ENCODE results near the gene FAAH.

Gene FAAH

DNA sequence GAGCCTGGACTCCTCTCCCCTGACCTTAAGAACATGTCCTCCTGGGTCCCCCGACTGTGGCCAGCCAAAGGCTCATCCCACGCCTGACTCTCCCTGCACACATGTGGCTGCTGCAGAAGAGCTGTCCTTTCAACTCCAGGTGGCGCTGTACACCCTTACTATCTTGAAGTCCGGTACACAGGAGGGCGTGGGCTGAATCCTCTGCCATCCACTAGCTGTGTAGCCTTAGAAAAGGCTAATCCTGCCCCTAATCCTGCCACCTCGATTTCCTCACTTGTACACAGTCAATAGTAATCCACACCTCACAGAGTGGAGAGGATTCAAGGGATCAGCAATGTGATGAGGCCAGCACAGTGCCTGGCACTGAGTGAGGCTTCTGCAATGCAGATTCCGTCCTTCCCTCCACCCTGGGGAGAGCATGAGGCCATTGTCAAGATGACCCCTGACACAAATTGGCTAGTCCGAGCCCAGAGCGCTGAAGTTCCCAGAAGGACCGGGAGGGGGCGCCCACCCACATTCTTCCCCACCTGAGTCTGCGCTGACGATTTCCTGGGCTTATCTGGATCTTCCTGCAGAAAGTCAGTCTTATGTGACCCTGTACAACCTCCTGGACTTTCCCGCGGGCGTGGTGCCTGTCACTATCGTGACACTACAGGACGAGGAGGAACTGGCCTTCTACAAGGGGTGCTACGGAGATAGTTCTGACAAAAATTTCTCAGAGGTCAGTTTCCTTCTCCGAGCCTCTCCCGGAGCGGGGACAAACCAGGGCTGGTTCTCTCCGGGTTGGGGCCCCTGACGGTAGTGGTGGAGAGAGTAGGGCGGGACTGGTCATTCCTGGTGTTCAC lies 48.4 kb downstream of the FAAH start:
- peak overlapping the region; percentile 76 for H3K4me3 Mint-ChIP-seq
- H3K27ac Mint-ChIP-seq: no peak overlapping the region
- DNase-seq: peak; percentile 76
- peaks cover 76% of the 10 kb centered on the region for H3K27me3 Mint-ChIP-seq
- no peaks in the 10 kb centered on the region for H3K9me3 Mint-ChIP-seq
- H3K4me1 Mint-ChIP-seq: peaks cover 9% of the 10 kb centered on the region
- H3K36me3 Mint-ChIP-seq: no peaks in the 10 kb centered on the region
- CTCF ChIA-PET: interaction anchor here (0.9 to 10.5 kb wide), 14 partner anchors 9 to 172 kb away, joined by 3 to 160 read pairs (median 5); no protein-coding TSS in a partner anchor

DNA sequence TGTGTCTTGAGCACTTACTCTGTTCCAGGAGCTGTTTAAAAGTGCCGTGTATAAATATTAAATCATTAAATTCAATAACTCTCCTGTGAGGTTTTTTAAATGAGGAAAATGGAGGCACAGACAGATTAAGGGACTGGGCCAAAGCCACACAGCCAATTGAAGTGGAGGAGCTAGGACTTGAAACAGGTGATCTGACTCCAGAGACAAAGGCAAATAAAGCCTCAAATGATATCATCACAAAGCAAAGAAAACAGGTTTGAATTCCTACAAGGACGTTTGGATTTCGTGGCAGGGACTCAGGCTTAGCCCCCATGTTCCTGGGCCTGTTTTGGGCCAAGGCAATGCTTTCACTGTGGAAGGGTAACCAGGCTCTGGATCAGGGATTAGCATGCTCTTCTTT lies 50.3 kb downstream of the FAAH start:
- Mint-ChIP-seq H3K4me3 (no peak overlapping the region), H3K27me3 (peaks cover 83% of the 10 kb centered on the region)

DNA sequence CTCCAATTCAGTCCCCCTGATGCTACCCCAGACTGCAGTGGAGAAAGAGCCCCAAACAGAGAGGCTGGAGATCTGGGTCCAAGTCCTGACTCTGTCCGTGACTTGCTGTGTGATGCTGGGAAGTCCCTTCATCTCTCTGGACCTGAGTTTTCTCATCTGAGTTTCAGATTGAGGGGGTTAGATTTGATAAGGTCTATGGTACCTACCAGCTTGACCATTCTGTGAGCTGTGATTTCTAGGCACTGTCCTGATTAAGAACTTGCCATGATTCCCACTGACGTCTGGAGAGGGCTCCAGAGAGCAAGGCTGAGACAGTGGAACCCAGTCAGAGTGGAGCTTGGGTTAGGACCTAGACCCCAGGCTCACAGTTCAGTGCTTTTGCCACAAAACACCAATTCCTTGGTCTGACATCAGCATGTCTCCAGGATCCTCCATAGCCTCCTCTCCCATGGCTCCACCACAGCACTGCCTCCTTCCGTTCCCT lies 51.7 kb downstream of the FAAH start:
- Mint-ChIP-seq H3K4me1 (peaks cover 16% of the 10 kb centered on the region), H3K4me3 (no peak overlapping the region), H3K27me3 (peaks cover 88% of the 10 kb centered on the region), H3K36me3 (no peaks in the 10 kb centered on the region), H3K9me3 (no peaks in the 10 kb centered on the region), H3K27ac (no peak overlapping the region)
- CTCF ChIA-PET: interaction anchor here (1.3 to 10.5 kb wide), 11 partner anchors 11 to 280 kb away, joined by 3 to 160 read pairs (median 7); a partner anchor contains a TSS
- no peak for DNase-seq

More for the DNA sequence above, 50.3 kb downstream of the FAAH start:
- no peaks in the 10 kb centered on the region for H3K36me3 Mint-ChIP-seq
- DNase-seq: no peak
- CTCF ChIA-PET: interaction anchor here (0.7 to 10.5 kb wide), 7 partner anchors 10 to 104 kb away, joined by 3 to 160 read pairs (median 6); a partner anchor contains a TSS
- no peak overlapping the region for H3K27ac Mint-ChIP-seq
- no peaks in the 10 kb centered on the region for H3K9me3 Mint-ChIP-seq
- peaks cover 16% of the 10 kb centered on the region for H3K4me1 Mint-ChIP-seq

DNA sequence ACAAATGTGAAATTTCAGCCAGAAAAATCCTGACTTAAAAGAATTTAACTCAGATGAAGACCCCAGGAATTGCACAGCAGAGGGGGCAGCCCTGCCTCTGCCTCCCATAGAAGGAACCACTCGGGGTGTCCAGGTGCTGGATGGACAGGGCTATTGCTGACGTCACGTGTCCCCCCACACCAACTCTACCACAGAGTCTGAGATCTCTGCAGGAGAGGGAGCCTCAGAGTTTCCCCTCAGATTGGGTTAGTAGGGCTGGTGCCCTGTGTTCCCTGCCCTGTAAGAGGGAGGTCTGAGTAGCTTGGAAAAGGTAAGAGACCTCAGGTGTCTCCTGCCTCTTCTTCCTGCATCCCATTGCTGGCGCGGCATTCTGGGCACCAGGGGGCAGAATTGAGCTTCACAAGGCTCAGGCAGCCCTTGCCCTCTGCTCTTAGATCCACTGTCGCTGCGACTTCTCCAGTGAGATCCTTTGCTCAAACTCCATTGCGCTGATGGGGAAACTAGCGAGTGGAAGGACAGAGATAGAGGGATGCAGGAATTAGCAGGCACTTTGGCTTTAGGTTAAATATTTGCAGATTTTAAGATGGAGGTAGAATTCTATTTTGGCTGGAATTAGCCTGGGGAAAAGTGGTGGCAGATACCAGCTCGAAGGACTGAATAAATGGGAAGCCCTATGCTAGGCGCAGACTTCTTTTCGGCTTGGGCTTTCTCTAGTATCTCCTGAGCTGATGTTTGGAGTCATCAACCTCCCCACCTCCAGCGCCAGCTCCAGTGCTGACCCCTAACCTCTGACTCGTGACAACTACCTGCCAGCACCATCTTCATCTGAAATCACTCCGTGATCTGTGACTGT lies 52.8 kb downstream of the FAAH start:
- DNase-seq: peak; percentile 87
- H3K4me3 Mint-ChIP-seq: no peak overlapping the region
- CTCF ChIA-PET: interaction anchor here (0.7 to 10.5 kb wide), 25 partner anchors 8 to 279 kb away, joined by 3 to 160 read pairs (median 5); a partner anchor contains a TSS
- no peaks in the 10 kb centered on the region for H3K9me3 Mint-ChIP-seq
- peaks cover 16% of the 10 kb centered on the region for H3K4me1 Mint-ChIP-seq
- no peak overlapping the region for H3K27ac Mint-ChIP-seq
- H3K36me3 Mint-ChIP-seq: no peaks in the 10 kb centered on the region
- peaks cover 95% of the 10 kb centered on the region for H3K27me3 Mint-ChIP-seq

DNA sequence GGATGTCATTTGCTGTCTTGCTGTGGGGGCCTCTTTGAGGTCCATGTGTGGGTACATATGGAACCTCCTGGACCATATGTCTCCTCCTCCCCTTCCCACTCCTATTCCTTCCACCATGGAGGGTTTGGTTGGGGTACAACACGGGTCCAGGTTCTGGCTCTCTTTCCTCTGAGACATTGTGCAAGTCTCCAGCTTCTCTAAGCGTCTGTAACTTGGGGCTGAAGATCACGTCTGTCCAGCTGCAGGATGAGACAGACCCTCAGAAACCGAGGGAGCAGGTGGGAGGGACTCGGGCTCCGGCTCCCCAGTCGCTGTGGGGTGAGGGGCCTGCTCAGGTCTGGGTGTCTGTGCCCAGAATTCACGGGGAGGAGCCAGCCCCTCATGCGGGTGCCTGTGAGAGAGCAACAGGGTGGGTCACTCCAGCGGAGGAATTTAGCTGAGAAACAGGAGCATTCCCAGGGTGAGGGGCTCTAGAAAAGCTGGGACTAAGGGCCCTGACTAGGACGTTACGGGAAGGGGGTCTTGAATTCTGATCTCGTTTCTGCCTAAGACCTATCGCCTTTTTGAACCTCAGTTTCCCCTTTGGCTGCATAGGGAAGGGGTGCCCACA lies 53.5 kb downstream of the FAAH start:
- Mint-ChIP-seq H3K4me3 (no peak overlapping the region), H3K27ac (no peak overlapping the region), H3K4me1 (peaks cover 13% of the 10 kb centered on the region), H3K36me3 (no peaks in the 10 kb centered on the region), H3K27me3 (peaks cover 95% of the 10 kb centered on the region), H3K9me3 (no peaks in the 10 kb centered on the region)
- CTCF ChIA-PET: interaction anchor here (0.7 to 10.5 kb wide), 23 partner anchors 9 to 278 kb away, joined by 3 to 160 read pairs (median 5); a partner anchor contains a TSS
- no peak for DNase-seq

DNA sequence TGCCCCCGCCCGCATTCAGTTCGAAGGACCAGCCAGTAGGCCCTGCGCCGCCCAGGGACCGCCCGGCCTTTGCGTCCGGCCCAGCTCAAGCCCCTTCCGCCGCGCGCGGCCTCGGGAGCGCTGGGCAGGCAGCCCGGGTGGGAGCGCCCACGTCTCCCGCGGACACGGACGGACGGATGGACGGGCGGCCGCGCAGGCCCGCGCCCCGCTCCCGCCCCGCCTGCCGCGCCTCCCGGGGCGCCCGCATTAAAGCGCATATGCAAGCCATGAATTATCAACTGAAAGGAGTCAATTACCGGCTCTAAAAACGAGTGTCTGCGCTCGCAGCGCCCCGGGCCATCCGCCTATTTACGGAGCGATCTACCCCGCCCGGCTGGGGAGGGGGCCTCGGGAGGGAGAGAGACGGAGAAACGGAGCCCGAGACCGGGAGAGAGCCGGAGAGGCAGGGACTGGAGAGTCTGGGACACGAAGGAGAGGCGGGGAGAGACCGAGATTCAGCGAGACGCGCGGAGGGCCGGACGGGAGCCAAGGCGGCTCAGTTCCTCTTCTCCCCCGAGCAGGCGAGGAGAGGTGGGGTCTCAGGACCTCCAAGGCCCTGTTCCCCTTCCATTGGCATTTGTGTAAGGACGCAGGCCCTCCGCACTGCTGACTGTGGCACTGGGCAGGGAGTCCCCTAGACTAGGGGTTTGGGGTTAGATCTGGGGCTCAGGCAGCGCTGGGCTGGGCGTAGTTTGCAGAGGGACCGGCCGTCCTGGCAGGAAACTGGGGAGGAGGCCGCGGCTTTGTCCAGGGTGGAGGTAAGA lies 54.2 kb downstream of the FAAH start:
- Mint-ChIP-seq H3K27me3 (peaks cover 95% of the 10 kb centered on the region), H3K36me3 (no peaks in the 10 kb centered on the region), H3K4me3 (no peak overlapping the region), H3K27ac (peak overlapping the region; percentile 66), H3K9me3 (no peaks in the 10 kb centered on the region), H3K4me1 (peaks cover 9% of the 10 kb centered on the region)
- CTCF ChIA-PET: interaction anchor here (1.1 to 10.5 kb wide), 9 partner anchors 8 to 277 kb away, joined by 3 to 160 read pairs (median 6); a partner anchor contains a TSS
- DNase-seq: no peak

DNA sequence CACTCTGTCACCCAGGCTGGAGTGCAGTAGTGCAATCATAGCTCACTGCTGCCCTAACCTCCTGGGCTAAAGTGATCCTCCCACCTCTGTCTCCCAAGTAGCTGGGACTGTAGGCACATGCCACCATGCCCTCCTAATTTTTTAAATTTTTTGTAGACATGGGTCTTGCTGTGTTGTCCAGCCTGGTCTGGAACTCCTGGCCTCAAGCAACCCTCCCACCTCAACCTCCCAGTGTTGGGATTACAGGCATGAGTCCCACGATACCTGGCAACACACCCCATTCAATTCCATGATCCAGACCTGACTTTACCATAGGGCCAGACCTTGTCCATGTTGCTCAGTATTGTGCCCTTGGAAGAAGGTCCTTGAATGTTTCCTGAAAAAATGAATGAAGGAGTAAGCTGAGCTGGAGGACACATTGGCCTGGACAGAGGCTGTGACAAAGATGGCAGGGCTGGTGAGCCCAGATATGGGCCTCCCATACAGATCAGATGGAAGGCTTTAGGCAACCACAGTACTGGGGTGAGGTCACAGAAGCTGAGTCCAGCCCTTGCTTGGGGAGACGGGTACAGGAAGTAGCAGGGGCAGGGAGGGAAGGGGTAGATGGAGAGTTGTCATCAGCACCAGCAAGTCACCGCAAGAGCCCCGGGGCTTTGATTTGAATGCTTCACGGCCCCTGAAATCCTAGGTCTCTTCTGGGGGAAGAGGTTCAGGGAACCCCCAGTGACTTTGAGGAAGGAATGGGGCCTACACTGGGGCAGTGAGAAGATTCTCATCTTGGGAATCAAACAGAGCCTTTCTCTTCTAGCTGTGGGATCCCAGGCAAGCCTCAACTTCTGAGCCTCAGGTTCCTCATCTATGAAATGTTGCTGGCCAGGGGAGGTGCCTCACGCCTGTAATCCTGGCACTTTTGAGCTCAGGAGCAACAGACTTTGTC lies 55.4 kb downstream of the FAAH start:
- H3K4me1 Mint-ChIP-seq: peaks cover 9% of the 10 kb centered on the region
- CTCF ChIA-PET: interaction anchor here (0.7 to 10.5 kb wide), 5 partner anchors 9 to 79 kb away, joined by 3 to 160 read pairs (median 3); no protein-coding TSS in a partner anchor
- H3K36me3 Mint-ChIP-seq: no peaks in the 10 kb centered on the region
- H3K4me3 Mint-ChIP-seq: no peak overlapping the region
- DNase-seq: no peak
- H3K27me3 Mint-ChIP-seq: peaks cover 99% of the 10 kb centered on the region
- H3K27ac Mint-ChIP-seq: no peak overlapping the region
- no peaks in the 10 kb centered on the region for H3K9me3 Mint-ChIP-seq

DNA sequence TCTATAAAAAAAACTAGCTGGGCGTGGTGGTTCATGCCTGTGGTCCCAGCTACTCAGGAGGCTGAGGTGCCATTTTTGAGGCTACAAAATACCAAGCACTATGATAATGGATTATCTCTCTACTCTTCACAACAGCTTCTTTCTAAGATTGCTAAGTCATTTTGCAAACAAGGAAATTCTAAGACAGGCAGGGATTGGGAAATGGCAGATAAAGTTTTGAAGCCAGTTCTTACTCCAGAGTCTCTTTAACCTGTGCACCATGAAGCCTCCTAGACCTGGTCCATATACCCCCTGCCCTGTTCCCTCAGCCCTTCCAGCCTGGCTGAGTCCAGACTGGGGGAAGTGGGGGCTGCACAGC lies 56.0 kb downstream of the FAAH start:
- H3K4me1 Mint-ChIP-seq: peaks cover 9% of the 10 kb centered on the region
- no peaks in the 10 kb centered on the region for H3K36me3 Mint-ChIP-seq
- H3K4me3 Mint-ChIP-seq: no peak overlapping the region
- no peaks in the 10 kb centered on the region for H3K9me3 Mint-ChIP-seq
- CTCF ChIA-PET: interaction anchor here (0.7 to 10.5 kb wide), 2 partner anchors 9 to 78 kb away, joined by 3 to 160 read pairs; no protein-coding TSS in a partner anchor
- no peak overlapping the region for H3K27ac Mint-ChIP-seq
- H3K27me3 Mint-ChIP-seq: peaks cover 99% of the 10 kb centered on the region
- no peak for DNase-seq

DNA sequence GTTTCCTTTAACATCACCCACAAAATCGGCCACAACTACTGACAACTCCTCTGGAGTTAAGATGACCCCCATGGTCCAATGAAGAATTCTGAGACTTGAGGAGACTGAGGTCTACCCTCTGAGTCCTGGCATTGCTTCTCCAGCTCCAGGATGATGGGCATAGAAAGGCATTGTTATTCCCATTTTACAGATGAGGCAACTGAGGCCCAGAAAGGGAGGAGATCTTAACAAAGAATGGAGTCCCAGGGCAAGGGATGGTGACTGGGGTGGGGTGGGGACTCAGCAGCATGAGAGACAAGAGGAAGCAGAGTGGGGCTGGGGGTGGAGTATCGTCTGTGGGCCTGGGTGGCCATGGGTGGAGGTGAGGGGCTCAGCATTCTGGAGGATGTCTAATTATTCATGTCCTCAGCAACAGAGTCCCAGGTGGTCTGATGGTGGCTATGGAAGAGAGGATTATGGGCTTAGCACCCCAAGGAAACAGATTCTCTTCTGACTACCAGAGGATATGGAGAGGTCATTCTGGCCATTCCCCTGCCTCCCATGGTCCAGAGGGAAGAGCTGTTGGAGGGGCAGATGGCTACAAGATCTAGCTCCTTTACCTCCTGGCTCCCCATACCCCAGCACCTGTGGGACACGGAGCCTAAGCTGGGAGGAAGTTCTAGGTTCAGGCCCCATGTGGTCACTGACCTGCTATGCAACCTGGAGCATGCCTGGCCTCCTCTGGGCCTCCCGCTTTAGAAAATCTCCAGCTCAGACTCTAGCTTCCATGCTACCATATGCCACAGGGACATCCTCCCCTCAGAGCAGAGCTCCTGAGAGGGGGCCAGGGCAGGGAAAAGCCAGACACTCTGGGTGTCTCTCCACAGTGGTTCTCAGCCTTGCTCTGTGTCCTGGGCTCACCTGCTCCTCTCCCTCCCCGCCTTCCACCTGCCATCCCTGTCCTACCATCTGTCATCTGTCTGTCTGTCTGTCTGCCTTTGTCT lies 58.1 kb downstream of the FAAH start:
- H3K4me1 Mint-ChIP-seq: peaks cover 7% of the 10 kb centered on the region
- no peak for DNase-seq
- no peaks in the 10 kb centered on the region for H3K9me3 Mint-ChIP-seq
- H3K36me3 Mint-ChIP-seq: no peaks in the 10 kb centered on the region
- H3K27me3 Mint-ChIP-seq: peaks cover 87% of the 10 kb centered on the region
- H3K4me3 Mint-ChIP-seq: no peak overlapping the region
- no peak overlapping the region for H3K27ac Mint-ChIP-seq
- CTCF ChIA-PET: interaction anchor here (1.5 to 10.5 kb wide), 2 partner anchors 76 to 274 kb away, joined by 3 to 160 read pairs; no protein-coding TSS in a partner anchor

DNA sequence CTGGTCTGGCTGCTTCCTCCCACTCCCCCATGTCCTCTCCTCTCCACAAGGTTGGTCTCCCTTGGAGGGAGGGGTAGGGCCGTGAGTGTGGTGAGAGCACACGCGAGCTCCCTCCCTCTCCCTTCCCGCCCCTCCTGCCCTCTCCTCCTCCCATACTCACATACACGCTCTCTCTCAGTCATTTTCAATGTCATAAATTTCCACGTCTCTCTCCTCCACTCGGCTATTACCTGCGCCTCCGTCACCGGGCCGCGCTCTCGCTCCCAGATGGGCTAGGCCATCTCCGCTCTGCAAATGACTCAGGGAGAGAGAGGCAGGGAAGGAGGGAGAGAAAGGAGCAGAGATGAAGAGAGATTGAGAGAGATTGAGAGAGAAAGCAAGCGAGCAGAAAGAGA lies 58.8 kb downstream of the FAAH start:
- H3K4me3 Mint-ChIP-seq: no peak overlapping the region
- no peak for DNase-seq
- H3K9me3 Mint-ChIP-seq: no peaks in the 10 kb centered on the region
- H3K27ac Mint-ChIP-seq: no peak overlapping the region
- no peaks in the 10 kb centered on the region for H3K36me3 Mint-ChIP-seq
- CTCF ChIA-PET: interaction anchor here (10.5 kb wide), 1 partner anchor 75 kb away, joined by 160 read pairs; no protein-coding TSS in a partner anchor
- peaks cover 81% of the 10 kb centered on the region for H3K27me3 Mint-ChIP-seq
- H3K4me1 Mint-ChIP-seq: peaks cover 7% of the 10 kb centered on the region

DNA sequence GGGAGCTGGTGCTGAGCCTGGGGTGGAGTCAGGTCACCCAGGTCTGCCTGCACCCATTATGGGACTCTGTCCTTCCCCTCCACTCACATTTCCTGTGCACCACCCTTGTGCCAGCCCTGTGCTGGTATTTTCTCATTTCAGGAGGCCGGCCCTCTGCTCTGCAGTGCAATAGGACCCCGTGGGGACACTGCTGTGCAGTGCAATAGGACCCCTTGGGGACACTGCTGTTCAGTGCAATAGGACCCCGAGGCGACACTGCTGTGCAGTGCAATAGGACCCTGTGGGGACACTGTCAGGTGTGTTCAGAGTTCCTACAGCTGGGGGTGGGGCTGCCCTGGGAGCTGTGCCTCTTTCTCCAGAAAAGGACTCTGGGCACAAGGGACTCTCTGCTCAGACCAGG lies 59.3 kb downstream of the FAAH start:
- CTCF ChIA-PET: interaction anchor here (1.3 to 10.5 kb wide), 3 partner anchors 9 to 75 kb away, joined by 4 to 160 read pairs (median 11); no protein-coding TSS in a partner anchor
- H3K27me3 Mint-ChIP-seq: peaks cover 80% of the 10 kb centered on the region

More for the DNA sequence above, 59.3 kb downstream of the FAAH start:
- no peak for DNase-seq
- Mint-ChIP-seq H3K4me3 (no peak overlapping the region), H3K4me1 (peaks cover 4% of the 10 kb centered on the region), H3K9me3 (no peaks in the 10 kb centered on the region), H3K27ac (no peak overlapping the region), H3K36me3 (no peaks in the 10 kb centered on the region)

Data from activated naive CD4-positive, alpha-beta T cell treated with anti-CD3 and anti-CD28 coated beads, Interleukin-2, amount 10 ng/mL, durations not matched to agents 7 days and 5 days (primary cell).